NT2/D1 (cell line): ENCODE results near the gene TPCN2.

Experiments used
- SUZ12 ChIP-seq: IDR thresholded peaks from 2 replicates; pipeline ENCODE4 v1.6.1; 2011; ENCODE audit not compliant: insufficient read length, insufficient read depth; ENCODE audit errors: extremely low read depth
- YY1 ChIP-seq: IDR thresholded peaks from 2 replicates; pipeline ENCODE4 v1.6.1; 2011; ENCODE audit not compliant: insufficient read length, insufficient read depth
- ZNF274 ChIP-seq: IDR thresholded peaks from 2 replicates; pipeline ENCODE4 v1.6.1; 2011; ENCODE audit warnings: mild to moderate bottlenecking, low read depth, low read length

DNA sequence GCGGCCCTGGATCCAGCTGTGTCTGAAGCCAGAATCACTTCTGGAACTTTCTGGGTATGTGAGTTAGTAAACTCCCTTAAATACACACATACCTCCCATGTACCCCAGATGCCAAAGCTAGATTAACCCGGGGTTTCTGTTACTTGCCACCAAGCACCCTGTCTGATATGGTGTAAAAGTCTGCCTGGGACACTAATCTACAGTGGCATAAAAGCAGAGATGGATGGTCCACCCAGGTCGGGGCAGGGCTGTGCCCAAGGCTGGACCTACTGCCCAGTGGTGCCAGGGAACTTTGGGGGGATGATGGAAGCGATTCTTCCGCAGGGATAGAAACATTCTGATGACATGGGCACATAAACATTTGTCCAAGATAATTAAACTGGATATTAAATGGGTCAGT is 48.3 kb upstream of the TPCN2 start:
- TF ChIP-seq ZNF274 (no peak), YY1 (no peak), SUZ12 (no peak)
